BE2C (cell line): ENCODE data around the gene WDR37.

ENCODE experiments used
- DNase-seq: peaks from one replicate; pipeline ENCODE4 v3.0.0-alpha.2; 2020
- H3K27me3 ChIP-seq: fragments of 250-450 bp; sonication (Bioruptor Pico); 2 replicates; pipeline ENCODE4 v1.5.1; 2020; ENCODE audit warnings: mild to moderate bottlenecking
- H3K36me3 ChIP-seq: fragments of 250-450 bp; sonication (Bioruptor Pico); 2 replicates; pipeline ENCODE4 v1.5.1; 2020; ENCODE audit warnings: mild to moderate bottlenecking
- H3K4me1 ChIP-seq: fragments of 250-450 bp; sonication (Bioruptor Pico); 2 replicates; pipeline ENCODE4 v1.5.1; 2020
- H3K4me3 ChIP-seq: 2 replicates; pipeline ENCODE4 v1.5.1; 2011; ENCODE audit warnings: low read depth, low read length
- H3K9me3 ChIP-seq: fragments of 250-450 bp; sonication (Bioruptor Pico); 2 replicates; pipeline ENCODE4 v1.5.1; 2020
- CTCF ChIP-seq: IDR thresholded peaks from 2 replicates; pipeline ENCODE4 v1.5.1; 2012; ENCODE audit warnings: mild to moderate bottlenecking, low read depth, low read length

The WDR37 gene

GRCh38 chr10:1126461-1126860 is 70.3 kb downstream of the WDR37 start:
- H3K36me3 ChIP-seq, result peaks cover 41% of the 10 kb centered on the region
- H3K4me3 ChIP-seq, result no peak overlapping the region
- no peak for TF ChIP-seq CTCF
- H3K9me3 ChIP-seq, result no peaks in the 10 kb centered on the region
- no peaks in the 10 kb centered on the region for H3K4me1 ChIP-seq
- DNase-seq, result no peak
- no peaks in the 10 kb centered on the region for H3K27me3 ChIP-seq

- no peaks in the 10 kb centered on the region for H3K4me1 ChIP-seq
- H3K27me3 ChIP-seq, result no peaks in the 10 kb centered on the region
- TF ChIP-seq CTCF, result no peak
- no peak for DNase-seq
- H3K9me3 ChIP-seq, result no peaks in the 10 kb centered on the region
- H3K4me3 ChIP-seq, result no peak overlapping the region
- H3K36me3 ChIP-seq, result peaks cover 38% of the 10 kb centered on the region
Measured at GRCh38 chr10:1127629-1128028, 71.4 kb downstream of the WDR37 start.

- H3K27me3 ChIP-seq, result no peaks in the 10 kb centered on the region
- H3K4me1 ChIP-seq, result no peaks in the 10 kb centered on the region
- no peak for TF ChIP-seq CTCF
- DNase-seq, result no peak
- H3K36me3 ChIP-seq, result peaks cover 38% of the 10 kb centered on the region
- H3K9me3 ChIP-seq, result no peaks in the 10 kb centered on the region
- no peak overlapping the region for H3K4me3 ChIP-seq
Measured at GRCh38 chr10:1128115-1128514, 71.9 kb downstream of the WDR37 start.

- H3K36me3 ChIP-seq, result peaks cover 38% of the 10 kb centered on the region
- H3K27me3 ChIP-seq, result no peaks in the 10 kb centered on the region
- TF ChIP-seq CTCF, result no peak
- H3K9me3 ChIP-seq, result no peaks in the 10 kb centered on the region
- H3K4me3 ChIP-seq, result no peak overlapping the region
- H3K4me1 ChIP-seq, result no peaks in the 10 kb centered on the region
- no peak for DNase-seq
Measured at GRCh38 chr10:1128649-1129048, 72.5 kb downstream of the WDR37 start.

- H3K27me3 ChIP-seq, result no peaks in the 10 kb centered on the region
- H3K36me3 ChIP-seq, result peaks cover 35% of the 10 kb centered on the region
- H3K4me1 ChIP-seq, result no peaks in the 10 kb centered on the region
- H3K4me3 ChIP-seq, result no peak overlapping the region
- DNase-seq, result no peak
- no peaks in the 10 kb centered on the region for H3K9me3 ChIP-seq
- no peak for TF ChIP-seq CTCF
Measured at GRCh38 chr10:1130226-1130625, 74.0 kb downstream of the WDR37 start.

GRCh38 chr10:1130995-1131790 is 75.0 kb downstream of the WDR37 start:
- no peaks in the 10 kb centered on the region for H3K27me3 ChIP-seq
- H3K4me1 ChIP-seq, result no peaks in the 10 kb centered on the region
- DNase-seq, result no peak
- H3K36me3 ChIP-seq, result peaks cover 30% of the 10 kb centered on the region
- H3K9me3 ChIP-seq, result no peaks in the 10 kb centered on the region
- no peak for TF ChIP-seq CTCF
- H3K4me3 ChIP-seq, result no peak overlapping the region
